Measurements from ENCODE around the gene FTCDNL1.

The FTCDNL1 gene

DNA sequence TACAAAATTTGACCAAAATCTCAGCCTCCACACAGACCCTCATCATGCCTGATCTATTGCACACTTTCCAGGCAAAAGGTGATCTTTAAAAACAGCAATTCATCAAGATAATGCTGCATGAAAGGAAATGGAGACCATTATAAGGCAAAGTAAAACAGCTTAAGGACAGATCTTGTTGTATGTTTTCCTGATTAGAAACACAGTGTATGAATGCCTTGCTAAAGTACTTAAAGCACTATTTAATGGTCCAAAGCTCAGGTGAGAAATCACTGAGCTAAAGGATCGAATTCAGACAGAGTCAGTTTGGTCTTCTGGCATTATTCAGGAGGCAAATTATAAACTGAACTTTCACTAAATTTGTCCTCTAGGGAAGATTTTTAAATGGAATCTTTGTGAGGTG, 18.7 kb upstream of the FTCDNL1 start:
- POLR2A ChIA-PET: no interaction called here
- H3K9me3 ChIP-seq (ENCODE audit: control insufficient read depth, insufficient read depth, low read depth, low read length): no peaks in the 10 kb centered on the region
- TF ChIP-seq ZNF510 (tag by site-specific recombination; IDR thresholded peaks at IDR 0.05; ENCODE audit: insufficient replicate concordance) (no peak), ZNF792 (tag by site-specific recombination; IDR thresholded peaks at IDR 0.05) (no peak), ZNF600 (tag by site-specific recombination; IDR thresholded peaks at IDR 0.05) (no peak), SP2 (tag by site-specific recombination; IDR thresholded peaks at IDR 0.05) (no peak)
- TF ChIP-seq, protein P1, sequence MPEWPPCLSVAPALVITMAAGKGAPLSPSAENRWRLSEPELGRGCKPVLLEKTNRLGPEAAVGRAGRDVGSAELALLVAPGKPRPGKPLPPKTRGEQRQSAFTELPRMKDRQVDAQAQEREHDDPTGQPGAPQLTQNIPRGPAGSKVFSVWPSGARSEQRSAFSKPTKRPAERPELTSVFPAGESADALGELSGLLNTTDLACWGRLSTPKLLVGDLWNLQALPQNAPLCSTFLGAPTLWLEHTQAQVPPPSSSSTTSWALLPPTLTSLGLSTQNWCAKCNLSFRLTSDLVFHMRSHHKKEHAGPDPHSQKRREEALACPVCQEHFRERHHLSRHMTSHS (tag by site-specific recombination; IDR thresholded peaks at IDR 0.05): no peak
- no peak overlapping the region for H3K4me3 ChIP-seq (ENCODE audit: low read depth, low read length)
- H3K4me1 ChIP-seq (ENCODE audit: control insufficient read depth, insufficient read depth, low read length): 0 out of 2 replicates have a peak, but pooled peaks cover 2% of the 10 kb centered on the region
- CTCF ChIA-PET: interaction anchor here (1.0 kb wide), 1 partner anchor 8 kb away, joined by 4 read pairs; no protein-coding TSS in a partner anchor
- no peaks in the 10 kb centered on the region for H3K36me3 ChIP-seq (ENCODE audit: control insufficient read depth in 2 of 2, insufficient read depth in 1 of 2, low read length in 2 of 2)
- no peak overlapping the region for H3K27ac ChIP-seq (ENCODE audit: extremely low read depth, low read depth, low read length)

DNA sequence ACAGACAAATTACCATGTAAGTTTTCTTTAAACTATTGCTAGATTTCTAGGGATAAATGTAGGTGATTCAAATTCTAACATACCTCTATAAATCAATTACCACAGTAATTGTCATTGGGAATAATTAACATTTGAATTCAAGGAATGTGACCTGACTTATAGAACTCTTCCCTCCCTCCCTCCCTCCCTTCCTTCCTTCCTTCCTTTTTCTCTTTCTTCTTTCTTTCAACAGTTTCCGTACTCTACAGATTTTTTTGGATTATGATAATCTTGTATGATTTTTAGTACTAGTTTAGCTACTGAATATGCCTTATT, 18.2 kb upstream of the FTCDNL1 start:
- Histone ChIP-seq H3K4me3 (ENCODE audit: low read depth, low read length) (no peak overlapping the region), H3K9me3 (ENCODE audit: control insufficient read depth, insufficient read depth, low read depth, low read length) (no peaks in the 10 kb centered on the region), H3K4me1 (ENCODE audit: control insufficient read depth, insufficient read depth, low read length) (0 out of 2 replicates have a peak, but pooled peaks cover 2% of the 10 kb centered on the region), H3K27ac (ENCODE audit: extremely low read depth, low read depth, low read length) (no peak overlapping the region), H3K36me3 (ENCODE audit: control insufficient read depth in 2 of 2, insufficient read depth in 1 of 2, low read length in 2 of 2) (no peaks in the 10 kb centered on the region)
- no peak for TF ChIP-seq KLF10 (tag by site-specific recombination; IDR thresholded peaks at IDR 0.05)
- TF ChIP-seq, protein P2, sequence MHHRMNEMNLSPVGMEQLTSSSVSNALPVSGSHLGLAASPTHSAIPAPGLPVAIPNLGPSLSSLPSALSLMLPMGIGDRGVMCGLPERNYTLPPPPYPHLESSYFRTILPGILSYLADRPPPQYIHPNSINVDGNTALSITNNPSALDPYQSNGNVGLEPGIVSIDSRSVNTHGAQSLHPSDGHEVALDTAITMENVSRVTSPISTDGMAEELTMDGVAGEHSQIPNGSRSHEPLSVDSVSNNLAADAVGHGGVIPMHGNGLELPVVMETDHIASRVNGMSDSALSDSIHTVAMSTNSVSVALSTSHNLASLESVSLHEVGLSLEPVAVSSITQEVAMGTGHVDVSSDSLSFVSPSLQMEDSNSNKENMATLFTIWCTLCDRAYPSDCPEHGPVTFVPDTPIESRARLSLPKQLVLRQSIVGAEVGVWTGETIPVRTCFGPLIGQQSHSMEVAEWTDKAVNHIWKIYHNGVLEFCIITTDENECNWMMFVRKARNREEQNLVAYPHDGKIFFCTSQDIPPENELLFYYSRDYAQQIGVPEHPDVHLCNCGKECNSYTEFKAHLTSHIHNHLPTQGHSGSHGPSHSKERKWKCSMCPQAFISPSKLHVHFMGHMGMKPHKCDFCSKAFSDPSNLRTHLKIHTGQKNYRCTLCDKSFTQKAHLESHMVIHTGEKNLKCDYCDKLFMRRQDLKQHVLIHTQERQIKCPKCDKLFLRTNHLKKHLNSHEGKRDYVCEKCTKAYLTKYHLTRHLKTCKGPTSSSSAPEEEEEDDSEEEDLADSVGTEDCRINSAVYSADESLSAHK (tag by site-specific recombination; IDR thresholded peaks at IDR 0.05): no peak
- no peak for TF ChIP-seq TRIM28 (IDR thresholded peaks at IDR 0.05; ENCODE audit: borderline replicate concordance, low read length)
- TF ChIP-seq ZNF777 (tag by site-specific recombination; IDR thresholded peaks at IDR 0.05; ENCODE audit: borderline replicate concordance): no peak
- no peak for TF ChIP-seq ZNF155 (tag by site-specific recombination; IDR thresholded peaks at IDR 0.05)
- TF ChIP-seq, protein P3, sequence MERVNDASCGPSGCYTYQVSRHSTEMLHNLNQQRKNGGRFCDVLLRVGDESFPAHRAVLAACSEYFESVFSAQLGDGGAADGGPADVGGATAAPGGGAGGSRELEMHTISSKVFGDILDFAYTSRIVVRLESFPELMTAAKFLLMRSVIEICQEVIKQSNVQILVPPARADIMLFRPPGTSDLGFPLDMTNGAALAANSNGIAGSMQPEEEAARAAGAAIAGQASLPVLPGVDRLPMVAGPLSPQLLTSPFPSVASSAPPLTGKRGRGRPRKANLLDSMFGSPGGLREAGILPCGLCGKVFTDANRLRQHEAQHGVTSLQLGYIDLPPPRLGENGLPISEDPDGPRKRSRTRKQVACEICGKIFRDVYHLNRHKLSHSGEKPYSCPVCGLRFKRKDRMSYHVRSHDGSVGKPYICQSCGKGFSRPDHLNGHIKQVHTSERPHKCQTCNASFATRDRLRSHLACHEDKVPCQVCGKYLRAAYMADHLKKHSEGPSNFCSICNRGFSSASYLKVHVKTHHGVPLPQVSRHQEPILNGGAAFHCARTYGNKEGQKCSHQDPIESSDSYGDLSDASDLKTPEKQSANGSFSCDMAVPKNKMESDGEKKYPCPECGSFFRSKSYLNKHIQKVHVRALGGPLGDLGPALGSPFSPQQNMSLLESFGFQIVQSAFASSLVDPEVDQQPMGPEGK (tag by site-specific recombination; IDR thresholded peaks at IDR 0.05): no peak
- no peak for TF ChIP-seq ZNF274 (IDR thresholded peaks at IDR 0.05; ENCODE audit: low read length)
- TF ChIP-seq ZNF274 (tag by site-specific recombination; IDR thresholded peaks at IDR 0.05; ENCODE audit: borderline replicate concordance): no peak
- ChIA-PET POLR2A (no interaction called here), CTCF (interaction anchor here (0.7 to 1.0 kb wide), 2 partner anchors 8 to 28 kb away, joined by 3 to 4 read pairs; no protein-coding TSS in a partner anchor)

DNA sequence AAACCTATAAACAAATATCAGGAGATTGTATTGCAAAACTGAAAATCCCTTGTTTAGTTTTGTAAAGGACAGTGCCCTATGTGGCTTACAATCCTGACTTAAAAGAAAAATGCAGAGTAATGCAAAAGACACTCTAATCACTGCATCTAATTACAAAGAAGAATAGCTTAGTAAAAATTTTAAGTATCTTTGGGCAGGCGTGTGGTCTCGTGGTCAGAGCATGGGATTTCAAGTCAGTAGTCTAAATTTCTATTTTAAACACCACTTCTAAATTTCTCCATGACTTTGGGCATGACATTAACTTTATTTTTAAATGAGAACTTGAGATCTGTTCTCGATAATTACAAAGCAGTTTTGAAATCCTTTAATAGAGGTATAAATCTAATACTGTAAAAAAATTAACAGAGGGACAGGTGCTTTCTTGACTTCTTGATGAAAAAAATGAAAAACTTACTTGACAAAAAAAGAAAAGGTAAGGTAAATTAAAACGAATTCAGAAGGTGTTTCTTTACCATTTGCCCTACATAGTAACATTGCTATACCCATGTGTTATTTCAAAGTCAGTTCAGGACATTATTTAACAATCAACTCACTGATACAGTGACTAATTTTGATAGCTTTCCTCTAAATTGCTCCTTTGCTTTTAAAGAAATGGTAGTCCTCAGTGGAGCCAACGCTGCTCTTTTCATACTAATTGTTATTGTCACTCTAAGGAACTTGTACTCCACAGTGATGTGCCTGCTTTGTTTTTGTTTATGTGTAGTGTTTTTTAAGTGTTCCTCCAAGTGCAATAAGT, 17.6 kb upstream of the FTCDNL1 start:
- CTCF ChIA-PET: interaction anchor here (0.7 kb wide), 1 partner anchor 28 kb away, joined by 3 read pairs; no protein-coding TSS in a partner anchor
- POLR2A ChIA-PET: no interaction called here
- H3K9me3 ChIP-seq (ENCODE audit: control insufficient read depth, insufficient read depth, low read depth, low read length): no peaks in the 10 kb centered on the region
- H3K27ac ChIP-seq (ENCODE audit: extremely low read depth, low read depth, low read length): no peak overlapping the region
- H3K4me3 ChIP-seq (ENCODE audit: low read depth, low read length): no peak overlapping the region
- no peaks in the 10 kb centered on the region for H3K36me3 ChIP-seq (ENCODE audit: control insufficient read depth in 2 of 2, insufficient read depth in 1 of 2, low read length in 2 of 2)
- H3K4me1 ChIP-seq (ENCODE audit: control insufficient read depth, insufficient read depth, low read length): 0 out of 2 replicates have a peak, but pooled peaks cover 2% of the 10 kb centered on the region
- TF ChIP-seq IKZF3 (tag by site-specific recombination; IDR thresholded peaks at IDR 0.05) (no peak), ZNF585B (tag by site-specific recombination; IDR thresholded peaks at IDR 0.05) (no peak), SP3 (tag by site-specific recombination; IDR thresholded peaks at IDR 0.05) (no peak)
- TF ChIP-seq, protein P4, sequence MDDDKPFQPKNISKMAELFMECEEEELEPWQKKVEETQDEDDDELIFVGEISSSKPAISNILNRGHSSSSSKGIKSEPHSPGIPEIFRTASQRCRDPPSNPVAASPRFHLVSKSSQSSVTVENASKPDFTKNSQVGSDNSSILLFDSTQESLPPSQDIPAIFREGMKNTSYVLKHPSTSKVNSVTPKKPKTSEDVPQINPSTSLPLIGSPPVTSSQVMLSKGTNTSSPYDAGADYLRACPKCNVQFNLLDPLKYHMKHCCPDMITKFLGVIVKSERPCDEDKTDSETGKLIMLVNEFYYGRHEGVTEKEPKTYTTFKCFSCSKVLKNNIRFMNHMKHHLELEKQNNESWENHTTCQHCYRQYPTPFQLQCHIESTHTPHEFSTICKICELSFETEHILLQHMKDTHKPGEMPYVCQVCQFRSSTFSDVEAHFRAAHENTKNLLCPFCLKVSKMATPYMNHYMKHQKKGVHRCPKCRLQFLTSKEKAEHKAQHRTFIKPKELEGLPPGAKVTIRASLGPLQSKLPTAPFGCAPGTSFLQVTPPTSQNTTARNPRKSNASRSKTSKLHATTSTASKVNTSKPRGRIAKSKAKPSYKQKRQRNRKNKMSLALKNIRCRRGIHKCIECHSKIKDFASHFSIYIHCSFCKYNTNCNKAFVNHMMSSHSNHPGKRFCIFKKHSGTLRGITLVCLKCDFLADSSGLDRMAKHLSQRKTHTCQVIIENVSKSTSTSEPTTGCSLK (tag by site-specific recombination; IDR thresholded peaks at IDR 0.05): no peak
- TF ChIP-seq, protein P3 (tag by site-specific recombination; IDR thresholded peaks at IDR 0.05): no peak
- TF ChIP-seq, protein P5, sequence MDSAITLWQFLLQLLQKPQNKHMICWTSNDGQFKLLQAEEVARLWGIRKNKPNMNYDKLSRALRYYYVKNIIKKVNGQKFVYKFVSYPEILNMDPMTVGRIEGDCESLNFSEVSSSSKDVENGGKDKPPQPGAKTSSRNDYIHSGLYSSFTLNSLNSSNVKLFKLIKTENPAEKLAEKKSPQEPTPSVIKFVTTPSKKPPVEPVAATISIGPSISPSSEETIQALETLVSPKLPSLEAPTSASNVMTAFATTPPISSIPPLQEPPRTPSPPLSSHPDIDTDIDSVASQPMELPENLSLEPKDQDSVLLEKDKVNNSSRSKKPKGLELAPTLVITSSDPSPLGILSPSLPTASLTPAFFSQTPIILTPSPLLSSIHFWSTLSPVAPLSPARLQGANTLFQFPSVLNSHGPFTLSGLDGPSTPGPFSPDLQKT (IDR thresholded peaks at IDR 0.05; ENCODE audit: borderline replicate concordance, low read depth, low read length): no peak

All from HEK293 (cell line).